Spinal cord (tissue), 10 donors: ENCODE data around the gene CELSR1. TPM values are rescaled to one million over a fixed set of nuclear protein-coding genes. Genes with fewer than 3 reads are reported as not detected.
A peak's percentile ranks its signal among the peaks of the same experiment; 100 is the strongest.

ENCODE experiments used
- DNase-seq, 6 donors: peaks; one replicate each; pipeline versions ENCODE4 v3.0.0 to v3.0.0-alpha.2; 2013 to 2015; ENCODE audit warnings: low spot score in 6 of 6, low read depth in 4 of 6
- H3K27ac ChIP-seq: one replicate; pipeline ENCODE4 v1.5.1; 2013; ENCODE audit warnings: low read depth, low read length, control low read depth
- H3K27me3 ChIP-seq: one replicate; pipeline ENCODE4 v1.6.1; 2013; ENCODE audit warnings: low read length; ENCODE audit not compliant: control insufficient read depth, insufficient read depth
- H3K36me3 ChIP-seq: one replicate; pipeline ENCODE4 v1.6.1; 2013; ENCODE audit warnings: low read length; ENCODE audit not compliant: control insufficient read depth, insufficient read depth
- H3K4me1 ChIP-seq: one replicate; pipeline ENCODE4 v1.6.1; 2013; ENCODE audit warnings: low read length; ENCODE audit not compliant: control insufficient read depth, insufficient read depth
- H3K4me3 ChIP-seq: one replicate; pipeline ENCODE4 v1.5.1; 2013; ENCODE audit warnings: low read depth, low read length, control low read depth
- H3K9me3 ChIP-seq: one replicate; pipeline ENCODE4 v1.6.1; 2013; ENCODE audit warnings: low read length; ENCODE audit not compliant: control insufficient read depth, insufficient read depth
- WGBS: methylation state at CpG from one replicate; pipeline ENCODE4 v1.1.5; 2013; ENCODE audit warnings: missing lambda C conversion rate; ENCODE audit not compliant: insufficient coverage; 5-methylcytosine and 5-hydroxymethylcytosine counted together
- polyA plus RNA-seq, 2 donors: library from polyadenylated mRNA; unstranded; fragments of 120-200 nt; gene quantifications; one replicate each; pipeline ENCODE4 v1.2.1, GENCODE V29; 2013; ENCODE audit not compliant: insufficient read length in 2 of 2
- total RNA-seq, 2 donors: library from RNA; depleted of rRNA in 1 of 2; stranded (reverse); fragments of 120-200 nt in 1 of 2; fragments of >200 nt in 1 of 2; gene quantifications; one replicate each; pipeline versions ENCODE4 v1.2.3 to v1.2.4, GENCODE V29; 2013 to 2014
- donor health status: healthy.

Gene CELSR1
- total and polyA plus RNA-seq, 4 donors: 2.9 to 8.2 (median 6.6) TPM

GRCh38 chr22:46568102-46568809 lies 30.8 kb upstream of the CELSR1 start:
- no peaks in the 10 kb centered on the region for H3K9me3 ChIP-seq
- no peak overlapping the region for H3K4me3 ChIP-seq
- H3K36me3 ChIP-seq: no peaks in the 10 kb centered on the region
- H3K4me1 ChIP-seq: peaks cover 12% of the 10 kb centered on the region
- H3K27ac ChIP-seq: no peak overlapping the region
- 53% methylated on average over 4 of the region's 7 CpGs for WGBS
- H3K27me3 ChIP-seq: no peaks in the 10 kb centered on the region
- no peak for DNase-seq

DNA sequence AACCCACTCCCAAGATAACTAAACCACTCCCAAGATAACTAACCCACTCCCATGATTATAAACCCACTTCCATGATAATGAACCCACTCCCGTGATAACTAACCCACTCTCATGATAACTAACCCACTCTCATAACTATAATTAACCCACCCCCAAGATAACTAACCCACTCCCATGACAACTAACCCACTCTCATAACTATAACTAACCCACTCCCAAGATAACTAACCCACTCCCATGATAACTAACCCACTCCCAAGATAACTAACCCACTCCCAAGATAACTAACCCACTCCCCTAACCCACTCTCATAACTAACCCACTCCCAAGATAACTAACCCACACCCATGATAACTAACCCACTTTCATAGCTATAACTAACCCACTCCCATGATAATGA lies 30.1 kb upstream of the CELSR1 start:
- Histone ChIP-seq H3K9me3 (no peaks in the 10 kb centered on the region), H3K4me3 (no peak overlapping the region), H3K4me1 (peaks cover 12% of the 10 kb centered on the region), H3K27me3 (no peaks in the 10 kb centered on the region), H3K27ac (no peak overlapping the region), H3K36me3 (no peaks in the 10 kb centered on the region)
- no peak for DNase-seq
- 93% methylated on average over 1 of the region's 1 CpG for WGBS

DNA sequence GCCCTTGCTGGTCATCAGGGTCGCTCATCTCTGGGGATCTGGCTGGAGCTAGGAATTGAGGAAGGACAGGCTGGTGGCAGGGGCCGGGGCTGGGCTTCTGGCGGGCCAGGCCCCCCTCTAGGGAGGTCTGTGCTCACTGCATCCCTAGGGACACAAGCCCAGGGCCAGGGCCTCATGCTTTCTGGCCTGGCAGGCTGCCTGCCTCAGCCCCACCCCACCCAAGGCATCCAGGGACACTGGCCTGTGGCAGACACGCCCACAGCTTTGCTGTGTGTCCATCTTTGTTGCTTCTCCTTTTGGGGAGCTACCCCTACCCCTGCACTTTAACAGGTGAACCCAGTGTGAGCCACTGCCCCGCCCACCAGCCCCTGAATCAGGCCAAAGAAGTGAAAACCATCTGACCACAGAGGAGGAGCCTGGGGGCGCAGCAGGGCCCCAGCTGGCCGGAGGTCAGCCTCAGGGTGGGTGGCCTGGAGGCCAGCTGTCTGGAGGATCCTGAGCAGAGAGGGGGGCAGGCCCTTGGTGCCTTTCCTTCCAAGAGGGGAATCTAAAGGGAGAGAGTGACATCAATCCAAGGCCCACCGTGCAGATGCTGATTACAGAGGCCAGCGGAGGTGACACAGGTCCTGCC lies 26.8 kb upstream of the CELSR1 start:
- 60% methylated on average over 9 of the region's 9 CpGs for WGBS
- no peak overlapping the region for H3K27ac ChIP-seq
- no peak for DNase-seq

GRCh38 chr22:46563381-46564083 lies 26.1 kb upstream of the CELSR1 start:
- 41% methylated on average over 17 of the region's 20 CpGs for WGBS
- H3K9me3 ChIP-seq: no peaks in the 10 kb centered on the region
- peaks cover 20% of the 10 kb centered on the region for H3K4me1 ChIP-seq
- no peaks in the 10 kb centered on the region for H3K27me3 ChIP-seq
- DNase-seq: peak in 2 of 6 donors; percentile 61 to 63
- no peak overlapping the region for H3K27ac ChIP-seq
- H3K36me3 ChIP-seq: no peaks in the 10 kb centered on the region
- no peak overlapping the region for H3K4me3 ChIP-seq

More for the DNA sequence above, 26.8 kb upstream of the CELSR1 start:
- H3K36me3 ChIP-seq: no peaks in the 10 kb centered on the region
- no peaks in the 10 kb centered on the region for H3K27me3 ChIP-seq
- no peaks in the 10 kb centered on the region for H3K9me3 ChIP-seq
- H3K4me1 ChIP-seq: peaks cover 20% of the 10 kb centered on the region
- H3K4me3 ChIP-seq: no peak overlapping the region

- Histone ChIP-seq H3K4me3 (no peak overlapping the region), H3K36me3 (no peaks in the 10 kb centered on the region)
Measured at GRCh38 chr22:46561435-46561905, 24.1 kb upstream of the CELSR1 start.

DNA sequence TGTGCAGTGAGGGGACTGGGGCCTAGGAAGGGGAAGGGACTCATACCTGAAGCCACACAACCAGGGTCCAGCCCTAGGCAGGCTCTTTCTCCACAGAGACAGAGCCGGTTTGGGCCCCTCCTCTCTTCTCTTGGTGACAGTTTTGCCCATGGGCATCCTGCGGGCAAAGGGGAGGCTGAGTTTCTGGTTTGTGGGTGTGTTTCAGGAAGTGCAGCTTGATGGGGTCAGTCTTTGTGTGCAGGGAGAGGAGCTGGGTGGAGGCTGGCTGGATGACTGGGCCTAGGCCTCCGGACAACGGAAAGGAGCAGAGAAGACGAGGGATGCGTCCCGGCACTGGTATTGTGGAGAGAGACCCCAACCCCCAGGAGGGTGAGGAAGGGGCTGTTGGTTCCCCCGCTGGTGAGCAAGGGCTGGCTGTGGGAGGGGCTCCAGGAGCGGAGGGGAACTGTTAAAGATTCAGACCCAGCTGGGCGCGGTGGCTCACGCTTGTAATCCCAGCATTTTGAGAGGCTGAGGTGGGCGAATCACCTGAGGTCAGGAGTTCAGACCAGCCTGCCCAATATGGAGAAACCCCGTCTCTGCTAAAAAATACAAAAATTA lies 23.4 kb upstream of the CELSR1 start:
- WGBS: 90% methylated on average over 13 of the region's 14 CpGs
- H3K27ac ChIP-seq: no peak overlapping the region
- no peak for DNase-seq

More at GRCh38 chr22:46561435-46561905, 24.1 kb upstream of the CELSR1 start:
- Histone ChIP-seq H3K27ac (no peak overlapping the region), H3K4me1 (peaks cover 20% of the 10 kb centered on the region), H3K9me3 (no peaks in the 10 kb centered on the region), H3K27me3 (no peaks in the 10 kb centered on the region)
- DNase-seq: peak in 2 of 6 donors; percentile 41 to 91
- 41% methylated on average over 2 of the region's 5 CpGs for WGBS

GRCh38 chr22:46557736-46558480 lies 20.5 kb upstream of the CELSR1 start:
- Histone ChIP-seq H3K27me3 (no peaks in the 10 kb centered on the region), H3K4me3 (no peak overlapping the region), H3K27ac (no peak overlapping the region), H3K4me1 (peaks cover 8% of the 10 kb centered on the region), H3K36me3 (no peaks in the 10 kb centered on the region), H3K9me3 (no peaks in the 10 kb centered on the region)
- DNase-seq: no peak
- WGBS: 57% methylated on average over 8 of the region's 8 CpGs

More for the DNA sequence above, 23.4 kb upstream of the CELSR1 start:
- H3K9me3 ChIP-seq: no peaks in the 10 kb centered on the region
- H3K36me3 ChIP-seq: no peaks in the 10 kb centered on the region
- no peak overlapping the region for H3K4me3 ChIP-seq
- H3K4me1 ChIP-seq: peaks cover 20% of the 10 kb centered on the region
- no peaks in the 10 kb centered on the region for H3K27me3 ChIP-seq

DNA sequence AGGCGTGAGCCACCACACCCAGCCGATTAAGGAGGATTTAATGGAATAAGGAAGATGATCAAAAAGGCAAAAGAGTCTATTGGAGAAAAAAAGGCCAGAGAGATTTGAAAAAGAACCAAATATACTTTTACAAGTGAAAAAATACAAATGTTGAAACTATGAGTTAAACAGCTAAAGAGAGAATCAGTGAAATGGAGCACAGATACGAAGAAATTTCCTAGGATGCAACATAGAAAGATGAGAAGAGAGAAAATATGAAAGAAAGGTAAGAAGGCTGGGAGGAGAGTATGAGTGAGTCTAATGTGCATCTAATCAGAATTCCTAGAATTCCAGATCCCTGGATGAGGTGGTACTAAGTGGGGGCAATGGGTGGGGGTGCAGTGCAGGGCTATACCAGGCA lies 19.4 kb upstream of the CELSR1 start:
- no peaks in the 10 kb centered on the region for H3K36me3 ChIP-seq
- no peaks in the 10 kb centered on the region for H3K27me3 ChIP-seq

DNA sequence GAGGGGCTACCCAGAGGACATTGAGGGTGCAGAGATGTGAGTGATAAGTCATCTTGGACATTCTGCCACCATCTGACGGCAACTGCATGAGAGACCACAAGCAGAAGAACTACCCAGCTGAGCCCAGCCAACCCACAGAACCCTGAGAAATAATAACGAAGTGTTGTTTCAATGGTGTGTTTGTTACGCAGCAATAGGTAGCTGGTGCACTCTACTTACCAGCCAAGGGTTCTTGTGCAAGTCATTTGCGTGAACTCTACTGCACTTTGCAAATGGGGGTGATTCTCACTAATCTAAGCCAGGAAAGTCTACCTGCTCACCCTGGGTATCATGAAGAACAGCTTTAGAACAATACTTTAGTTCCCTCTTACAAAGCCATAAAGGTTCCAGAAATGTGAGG lies 15.8 kb upstream of the CELSR1 start:
- Histone ChIP-seq H3K4me3 (no peak overlapping the region), H3K27ac (no peak overlapping the region), H3K36me3 (no peaks in the 10 kb centered on the region), H3K27me3 (no peaks in the 10 kb centered on the region), H3K9me3 (no peaks in the 10 kb centered on the region), H3K4me1 (peaks cover 23% of the 10 kb centered on the region)
- no peak for DNase-seq
- 85% methylated on average over 4 of the region's 4 CpGs for WGBS

More for the DNA sequence above, 19.4 kb upstream of the CELSR1 start:
- H3K4me1 ChIP-seq: peaks cover 6% of the 10 kb centered on the region
- no peaks in the 10 kb centered on the region for H3K9me3 ChIP-seq
- H3K27ac ChIP-seq: no peak overlapping the region
- WGBS: 100% methylated on average over 1 of the region's 3 CpGs
- H3K4me3 ChIP-seq: no peak overlapping the region
- DNase-seq: no peak
